Measurements from ENCODE around the gene APOL3. TPM values are rescaled to one million over a fixed set of nuclear protein-coding genes. Genes with fewer than 3 reads are reported as not detected.

APOL3 gene
- total and polyA plus RNA-seq, 2 of the 13 experiments (the other 11 are each of a cell fraction or from before 2014, with no cell fraction given): 3.8 to 5.4 TPM

DNA sequence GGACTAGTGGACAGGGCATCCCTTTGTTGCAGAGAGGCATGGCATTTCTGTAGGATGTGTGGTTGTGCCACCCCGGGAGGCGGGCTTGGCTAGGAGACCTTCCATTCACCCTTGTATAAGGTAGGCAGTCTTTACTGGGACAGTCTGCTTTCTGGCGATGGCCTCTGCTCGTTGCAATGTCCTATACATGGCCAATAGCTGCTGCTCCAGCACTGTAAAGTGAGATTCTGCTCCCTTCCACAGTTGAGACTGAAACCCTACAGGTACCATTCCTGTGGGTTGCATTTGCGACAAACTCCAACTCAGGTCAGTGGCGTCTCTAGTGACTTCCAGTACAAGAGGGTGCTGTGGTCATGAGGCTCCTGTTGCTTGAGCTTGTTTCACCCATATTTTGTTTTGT is 20.4 kb upstream of the APOL3 start:
- Histone ChIP-seq H3K36me3 (replicated peaks in 1 of 2; ENCODE audit: control insufficient read depth in 1 of 2, insufficient read depth in 2 of 2, low read length in 2 of 2) (no peaks in the 10 kb centered on the region), H3K27ac (ENCODE audit: extremely low read length, insufficient read depth, low read length) (no peak overlapping the region), H3K4me3 (replicated peaks in 1 of 3; ENCODE audit: insufficient read depth in 1 of 3, low read depth in 2 of 3, low read length in 3 of 3) (no peak overlapping the region), H3K9ac (ENCODE audit: insufficient read depth, low read depth, low read length) (no peak overlapping the region), H4K20me1 (ENCODE audit: insufficient read depth, low read length) (no peaks in the 10 kb centered on the region), H3K9me3 (ENCODE audit: low read length) (no peaks in the 10 kb centered on the region), H3K27me3 (ENCODE audit: control insufficient read depth in 1 of 2, insufficient read depth in 2 of 2, low read length in 2 of 2) (peaks cover 3 to 19% of the 10 kb centered on the region in 2 experiments; a peak in 4 of 5 replicates), H3K79me2 (ENCODE audit: insufficient read depth, low read length) (no peaks in the 10 kb centered on the region), H3K4me2 (ENCODE audit: low read depth, low read length) (no peak overlapping the region), H2AFZ (ENCODE audit: low read length) (no peak overlapping the region), H3K4me1 (ENCODE audit: insufficient read depth, low read length) (no peaks in the 10 kb centered on the region)
- CTCF ChIA-PET (ENCODE audit: low intra/inter-chr PET ratio, low total read pairs): interaction anchor here (2.9 kb wide), 1 partner anchor 36 kb away, joined by 42 read pairs; no protein-coding TSS in a partner anchor
- POLR2A ChIA-PET: no interaction called here
- no TSS peak for BruUV-seq (replicated peaks)
- in situ Hi-C loops (cut with HindIII; ENCODE audit: extremely low pct_ligation_motif_present, low pct_unique_long_range_greater_than_20kb) (loop anchor here (5.0 kb wide), 1 partner anchor 39 kb away; no protein-coding TSS in a partner anchor), intact Hi-C loops (cut with micrococcal nuclease; ENCODE audit: unreplicated experiment) (loop anchor here (1.0 kb wide), 1 partner anchor 36 kb away; no protein-coding TSS in a partner anchor)
- WGBS (ENCODE audit: low lambda C conversion rate): 35% methylated on average over 6 of the region's 6 CpGs
- TF ChIP-seq ZNF350 (CRISPR knock-in tag; IDR thresholded peaks at IDR 0.05; ENCODE audit: borderline replicate concordance, low read depth): no peak
- TF ChIP-seq ZNF619 (CRISPR knock-in tag; IDR thresholded peaks at IDR 0.05): no peak
- TF ChIP-seq, protein P1, sequence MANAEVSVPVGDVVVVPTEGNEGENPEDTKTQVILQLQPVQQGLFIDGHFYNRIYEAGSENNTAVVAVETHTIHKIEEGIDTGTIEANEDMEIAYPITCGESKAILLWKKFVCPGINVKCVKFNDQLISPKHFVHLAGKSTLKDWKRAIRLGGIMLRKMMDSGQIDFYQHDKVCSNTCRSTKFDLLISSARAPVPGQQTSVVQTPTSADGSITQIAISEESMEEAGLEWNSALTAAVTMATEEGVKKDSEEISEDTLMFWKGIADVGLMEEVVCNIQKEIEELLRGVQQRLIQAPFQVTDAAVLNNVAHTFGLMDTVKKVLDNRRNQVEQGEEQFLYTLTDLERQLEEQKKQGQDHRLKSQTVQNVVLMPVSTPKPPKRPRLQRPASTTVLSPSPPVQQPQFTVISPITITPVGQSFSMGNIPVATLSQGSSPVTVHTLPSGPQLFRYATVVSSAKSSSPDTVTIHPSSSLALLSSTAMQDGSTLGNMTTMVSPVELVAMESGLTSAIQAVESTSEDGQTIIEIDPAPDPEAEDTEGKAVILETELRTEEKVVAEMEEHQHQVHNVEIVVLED (CRISPR knock-in tag; IDR thresholded peaks at IDR 0.05; ENCODE audit: borderline replicate concordance): no peak
- TF ChIP-seq ZNF274 (CRISPR knock-in tag; IDR thresholded peaks at IDR 0.05): no peak
- TF ChIP-seq, protein P2, sequence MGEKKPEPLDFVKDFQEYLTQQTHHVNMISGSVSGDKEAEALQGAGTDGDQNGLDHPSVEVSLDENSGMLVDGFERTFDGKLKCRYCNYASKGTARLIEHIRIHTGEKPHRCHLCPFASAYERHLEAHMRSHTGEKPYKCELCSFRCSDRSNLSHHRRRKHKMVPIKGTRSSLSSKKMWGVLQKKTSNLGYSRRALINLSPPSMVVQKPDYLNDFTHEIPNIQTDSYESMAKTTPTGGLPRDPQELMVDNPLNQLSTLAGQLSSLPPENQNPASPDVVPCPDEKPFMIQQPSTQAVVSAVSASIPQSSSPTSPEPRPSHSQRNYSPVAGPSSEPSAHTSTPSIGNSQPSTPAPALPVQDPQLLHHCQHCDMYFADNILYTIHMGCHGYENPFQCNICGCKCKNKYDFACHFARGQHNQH (CRISPR knock-in tag; IDR thresholded peaks at IDR 0.05): no peak
- no peak for TF ChIP-seq NCOA1 (CRISPR knock-in tag; IDR thresholded peaks at IDR 0.05)
- no peak for TF ChIP-seq FOSL1 (CRISPR knock-in tag; IDR thresholded peaks at IDR 0.05; ENCODE audit: borderline replicate concordance)
- TF ChIP-seq, protein P3, sequence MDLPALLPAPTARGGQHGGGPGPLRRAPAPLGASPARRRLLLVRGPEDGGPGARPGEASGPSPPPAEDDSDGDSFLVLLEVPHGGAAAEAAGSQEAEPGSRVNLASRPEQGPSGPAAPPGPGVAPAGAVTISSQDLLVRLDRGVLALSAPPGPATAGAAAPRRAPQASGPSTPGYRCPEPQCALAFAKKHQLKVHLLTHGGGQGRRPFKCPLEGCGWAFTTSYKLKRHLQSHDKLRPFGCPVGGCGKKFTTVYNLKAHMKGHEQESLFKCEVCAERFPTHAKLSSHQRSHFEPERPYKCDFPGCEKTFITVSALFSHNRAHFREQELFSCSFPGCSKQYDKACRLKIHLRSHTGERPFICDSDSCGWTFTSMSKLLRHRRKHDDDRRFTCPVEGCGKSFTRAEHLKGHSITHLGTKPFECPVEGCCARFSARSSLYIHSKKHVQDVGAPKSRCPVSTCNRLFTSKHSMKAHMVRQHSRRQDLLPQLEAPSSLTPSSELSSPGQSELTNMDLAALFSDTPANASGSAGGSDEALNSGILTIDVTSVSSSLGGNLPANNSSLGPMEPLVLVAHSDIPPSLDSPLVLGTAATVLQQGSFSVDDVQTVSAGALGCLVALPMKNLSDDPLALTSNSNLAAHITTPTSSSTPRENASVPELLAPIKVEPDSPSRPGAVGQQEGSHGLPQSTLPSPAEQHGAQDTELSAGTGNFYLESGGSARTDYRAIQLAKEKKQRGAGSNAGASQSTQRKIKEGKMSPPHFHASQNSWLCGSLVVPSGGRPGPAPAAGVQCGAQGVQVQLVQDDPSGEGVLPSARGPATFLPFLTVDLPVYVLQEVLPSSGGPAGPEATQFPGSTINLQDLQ (CRISPR knock-in tag; IDR thresholded peaks at IDR 0.05): no peak
- TF ChIP-seq HNRNPL (IDR thresholded peaks at IDR 0.05; ENCODE audit: low read depth, low read length): no peak
- no peak for TF ChIP-seq SSRP1 (CRISPR knock-in tag; IDR thresholded peaks at IDR 0.05)
- DNase-seq (ENCODE audit: low spot score) (no peak), ATAC-seq (no peak), FAIRE-seq (no peak)

All from HepG2 (cell line).